WTC11 (cell line): ENCODE results near the gene HMCES.

Experiments
- ATF3 ChIP-seq: sonication (generic); formaldehyde crosslinking; conservative IDR thresholded peaks from 2 replicates; pipeline ENCODE4 v1.8.1; 2022; ENCODE audit warnings: mild to moderate bottlenecking, missing genetic modification reagents
- CTCF ChIP-seq: fragments of 200-600 bp; IDR thresholded peaks from 2 replicates; pipeline ENCODE4 v1.8.0; 2022; ENCODE audit warnings: antibody characterized with exemption
- GABPB1 ChIP-seq: sonication (generic); formaldehyde crosslinking; IDR thresholded peaks from 2 replicates; pipeline ENCODE4 v1.8.1; 2023; ENCODE audit warnings: mild to moderate bottlenecking, missing genetic modification reagents
- IRF2 ChIP-seq: sonication (generic); formaldehyde crosslinking; IDR thresholded peaks from 2 replicates; pipeline ENCODE4 v1.8.0; 2022; ENCODE audit warnings: low read depth, missing genetic modification reagents, borderline replicate concordance
- SP1 ChIP-seq: sonication (generic); formaldehyde crosslinking; conservative IDR thresholded peaks from 2 replicates; pipeline ENCODE4 v1.8.1; 2022; ENCODE audit warnings: missing genetic modification reagents
- TP53 ChIP-seq: sonication (generic); formaldehyde crosslinking; IDR thresholded peaks from 2 replicates; pipeline ENCODE4 v1.8.1; 2023; ENCODE audit warnings: mild to moderate bottlenecking, missing genetic modification reagents
- USF1 ChIP-seq: sonication (generic); formaldehyde crosslinking; IDR thresholded peaks from 2 replicates; pipeline ENCODE4 v1.8.0; 2022; ENCODE audit warnings: mild to moderate bottlenecking, missing genetic modification reagents

- TF ChIP-seq CTCF (no peak), USF1 (CRISPR knock-in tag) (no peak), GABPB1 (CRISPR knock-in tag) (no peak), TP53 (CRISPR knock-in tag) (no peak), SP1 (CRISPR knock-in tag) (no peak), ATF3 (CRISPR knock-in tag) (no peak), IRF2 (CRISPR knock-in tag) (no peak)
Measured at GRCh38 chr3:129276385-129276784, 2.3 kb upstream of the HMCES start.
